Astrocyte of the cerebellum (primary cell): ENCODE measurements around the gene TYSND1.
"Not testable (repeated sequence)": the region's sequence is repeated elsewhere in the genome, so short reads cannot be mapped to it uniquely, and the experiment has no call there.

Source experiments
- DNase-seq: peaks from one replicate; pipeline ENCODE4 v3.0.0-alpha.2; 2011; ENCODE audit warnings: low read depth
- H3K4me3 ChIP-seq: 2 replicates; pipeline ENCODE4 v1.5.1; 2011; ENCODE audit warnings: mild to moderate bottlenecking, low read depth, low read length, moderate library complexity
- CTCF ChIP-seq: IDR thresholded peaks from 2 replicates; pipeline ENCODE4 v1.5.1; 2012; ENCODE audit warnings: low read length, low read depth, moderate library complexity, mild to moderate bottlenecking; ENCODE audit errors: missing control alignments
- in situ Hi-C: cut with HindIII; loops from 2 replicates; pipeline ENCODE4 v1.10.0; 2017; ENCODE audit warnings: low sequenced_read_pairs

The TYSND1 gene

DNA sequence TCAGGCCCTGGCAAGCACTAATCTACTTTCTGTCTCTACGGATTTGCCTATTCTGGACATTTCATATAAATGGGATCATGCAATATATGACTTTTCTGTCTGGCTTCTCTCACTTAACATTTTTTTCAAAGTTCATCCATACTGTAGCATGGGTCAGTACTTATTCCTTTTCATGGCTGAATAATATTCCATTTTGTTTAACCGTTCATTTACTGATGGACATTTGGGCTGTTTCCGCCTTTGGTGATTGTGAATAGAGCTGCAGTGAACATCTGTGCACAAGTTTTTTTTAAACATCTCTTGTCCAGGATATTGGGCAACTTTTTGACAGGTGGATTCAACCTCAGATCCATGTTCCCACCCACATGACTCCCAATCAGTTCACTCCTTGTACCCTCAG is 44.8 kb downstream of the TYSND1 start:
- no peak for TF ChIP-seq CTCF
- in situ Hi-C loops: no loop called here
- DNase-seq: no peak
- H3K4me3 ChIP-seq: no peak overlapping the region

GRCh38 chr10:70101068-70101562 is 45.4 kb downstream of the TYSND1 start:
- H3K4me3 ChIP-seq, DNase-seq, in situ Hi-C loops: not testable (repeated sequence)

DNA sequence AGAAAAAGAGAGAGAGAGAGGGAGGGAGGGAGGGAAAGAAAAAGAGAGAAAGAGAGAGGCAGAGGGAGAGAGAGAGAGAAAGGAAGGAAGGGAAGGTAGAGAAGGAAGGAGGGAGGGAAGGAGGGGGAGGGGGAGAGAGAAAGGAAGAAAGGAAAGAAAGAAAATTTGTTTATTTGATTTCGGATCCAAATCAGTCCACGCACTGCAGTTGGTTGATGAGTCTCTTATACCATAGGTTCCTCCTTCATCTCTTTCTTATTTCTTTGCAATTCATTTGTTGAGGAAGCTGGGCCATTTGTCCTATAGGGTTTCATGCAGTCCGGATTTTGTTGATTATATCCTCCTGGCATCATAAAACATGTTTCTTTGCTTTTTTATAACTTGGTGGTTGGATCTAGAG is 48.2 kb downstream of the TYSND1 start:
- in situ Hi-C loops: no loop called here
- DNase-seq: no peak
- TF ChIP-seq CTCF: no peak
- no peak overlapping the region for H3K4me3 ChIP-seq

DNA sequence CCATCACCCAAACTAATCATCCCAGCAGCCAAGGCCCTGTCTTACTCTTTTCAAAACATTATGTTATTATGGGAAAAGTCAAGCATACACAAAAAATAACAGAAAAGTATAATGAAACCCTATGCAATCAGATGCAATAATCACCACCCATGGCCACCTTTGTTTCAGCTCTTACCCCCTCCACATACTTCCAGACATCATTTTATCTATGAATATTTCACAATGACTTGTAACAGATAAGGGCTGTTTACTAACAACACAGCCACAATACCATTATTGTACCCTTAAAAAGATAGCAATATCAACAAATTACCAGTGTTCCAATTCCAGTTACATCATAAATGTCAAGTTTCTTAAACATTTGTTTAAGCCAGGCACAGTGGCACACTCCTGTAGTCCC is 49.0 kb downstream of the TYSND1 start:
- no peak for DNase-seq
- H3K4me3 ChIP-seq: no peak overlapping the region
- in situ Hi-C loops: no loop called here
- TF ChIP-seq CTCF: no peak

- no peak overlapping the region for H3K4me3 ChIP-seq
- DNase-seq: no peak
- in situ Hi-C loops: no loop called here
- no peak for TF ChIP-seq CTCF
Observed at GRCh38 chr10:70096705-70097420, 49.6 kb downstream of the TYSND1 start.

DNA sequence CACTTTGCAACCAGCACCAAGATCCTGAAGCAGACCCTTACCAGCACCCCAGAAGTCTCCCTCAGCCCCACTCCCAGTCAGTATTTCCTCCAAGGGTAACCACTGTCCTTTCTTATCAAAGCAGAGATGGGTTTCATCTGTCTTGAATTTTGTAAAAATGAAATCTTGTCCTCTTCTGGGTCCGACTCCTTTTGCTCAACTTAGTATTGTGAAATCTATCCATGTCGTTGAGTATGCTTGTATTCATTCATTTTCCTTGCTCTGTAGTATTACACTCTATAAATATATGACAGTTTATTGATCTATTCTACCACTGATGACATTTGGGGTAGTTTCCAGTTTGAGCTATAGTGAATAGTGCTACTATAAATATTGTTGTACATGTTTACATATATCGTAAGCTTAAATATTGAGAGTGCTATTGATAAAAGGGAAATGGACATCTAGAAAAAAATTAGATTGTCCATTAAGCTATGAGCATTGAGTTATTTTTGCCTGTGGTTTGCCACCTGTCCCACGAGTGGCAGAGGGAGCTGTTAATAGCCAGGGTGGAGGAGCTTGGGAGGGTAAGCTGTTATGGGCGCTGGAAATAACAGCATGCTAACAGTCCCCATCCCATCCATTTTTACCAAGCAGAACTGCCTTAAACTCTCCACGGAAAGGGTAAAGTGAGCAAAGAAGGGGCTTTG is 50.3 kb downstream of the TYSND1 start:
- in situ Hi-C loops: no loop called here
- no peak for DNase-seq
- no peak overlapping the region for H3K4me3 ChIP-seq
- TF ChIP-seq CTCF: no peak

- no peak for DNase-seq
- in situ Hi-C loops: no loop called here
- TF ChIP-seq CTCF: no peak
- H3K4me3 ChIP-seq: no peak overlapping the region
Observed at GRCh38 chr10:70094250-70094649, 52.2 kb downstream of the TYSND1 start.
